GM12878 (cell line): ENCODE data around the gene KLHL24. TPM values are rescaled to one million over a fixed set of nuclear protein-coding genes. Genes with fewer than 3 reads are reported as not detected.

ENCODE experiments used
- ATAC-seq: fragments of 200-7000 bp; cut with Tn5 transposase; 3 replicates; pipeline ENCODE4 v1.9.1; 2020; ENCODE audit warnings: mild to moderate bottlenecking, moderate library complexity
- BruUV-seq: library from RNA; stranded (reverse); fragments of 400-500 nt; replicated peaks from 2 replicates; lab custom pipeline; 2021; lab: Mats Ljungman, UMichigan
- CTCF ChIA-PET: fragments of 300-600 bp; sonication (Branson Sonifier 250); formaldehyde crosslinking; extraction: SDS; loops from one replicate; lab custom pipeline; 2021; ENCODE audit warnings: inconsistent platforms; lab: Yijun Ruan, JAX
- POLR2A ChIA-PET: fragments of 350-600 bp; formaldehyde crosslinking; extraction: SDS; loops from one replicate; lab custom pipeline; 2021; ENCODE audit warnings: inconsistent platforms; lab: Charles Lee
- RAD21 ChIA-PET: fragments of 300-600 bp; sonication (Branson Sonifier 250); formaldehyde crosslinking; loops from one replicate; lab custom pipeline; 2023; ENCODE audit warnings: antibody characterized with exemption; ENCODE audit not compliant: unreplicated experiment; lab: Charles Lee
- SMC1A ChIA-PET: fragments of 300-600 bp; sonication (Branson Sonifier 250); formaldehyde crosslinking; loops from one replicate; lab custom pipeline; 2023; ENCODE audit not compliant: unreplicated experiment, uncharacterized antibody; lab: Charles Lee
- DNase-seq: peaks from one replicate; pipeline ENCODE4 v3.0.0-alpha.2; 2011; ENCODE audit warnings: low read depth, low spot score
- FAIRE-seq: peaks from 3 replicates; lab custom pipeline; 2011; peaks lifted over from hg19 to GRCh38; lab: Jason Lieb, UNC
- H2AFZ ChIP-seq: 2 replicates; pipeline ENCODE4 v1.6.0; 2011; ENCODE audit warnings: low read depth, low read length, control low read depth; ENCODE audit not compliant: control insufficient read depth
- H3K27ac ChIP-seq: 2 replicates; pipeline ENCODE4 v1.5.1; 2011; ENCODE audit warnings: control low read depth; ENCODE audit not compliant: control insufficient read depth, insufficient read depth
- H3K27me3 ChIP-seq, 2 experiments: replicated peaks in 1 of 2; 2 replicates each; pipeline versions ENCODE4 v1.6.0 to v1.6.1; 2011; ENCODE audit warnings: low read length in 1 of 2; ENCODE audit not compliant: control insufficient read depth in 2 of 2, insufficient read depth in 2 of 2
- H3K36me3 ChIP-seq, 2 experiments: 2 replicates each; pipeline ENCODE4 v1.5.1; 2011; ENCODE audit warnings: low read length in 1 of 2; ENCODE audit not compliant: control insufficient read depth in 2 of 2, insufficient read depth in 2 of 2
- H3K4me1 ChIP-seq: 2 replicates; pipeline ENCODE4 v1.6.1; 2011; ENCODE audit warnings: mild to moderate bottlenecking, low read length, moderate library complexity, mixed read lengths; ENCODE audit not compliant: control insufficient read depth, insufficient read depth
- H3K4me2 ChIP-seq: 2 replicates; pipeline ENCODE4 v1.6.0; 2011; ENCODE audit warnings: control low read depth; ENCODE audit not compliant: control insufficient read depth, insufficient read depth
- H3K4me3 ChIP-seq: fragments of 200-600 bp; sonication (generic); 2 replicates; pipeline ENCODE4 v1.5.1; 2016
- H3K79me2 ChIP-seq: 2 replicates; pipeline ENCODE4 v1.6.0; 2011; ENCODE audit warnings: low read length; ENCODE audit not compliant: control insufficient read depth, insufficient read depth
- H3K9ac ChIP-seq: 2 replicates; pipeline ENCODE4 v1.8.0; 2011; ENCODE audit warnings: low read length, control low read depth, mixed read lengths; ENCODE audit not compliant: control insufficient read depth, insufficient read depth
- H3K9me3 ChIP-seq: replicated peaks from 3 replicates; pipeline ENCODE4 v1.5.1; 2011; ENCODE audit warnings: mild to moderate bottlenecking, low read length; ENCODE audit not compliant: control insufficient read depth, insufficient read depth
- H4K20me1 ChIP-seq: 2 replicates; pipeline ENCODE4 v1.6.0; 2011; ENCODE audit not compliant: control insufficient read depth, insufficient read depth
- ATF3 ChIP-seq: IDR thresholded peaks from 2 replicates; pipeline ENCODE4 v1.6.1; 2011; ENCODE audit warnings: low read depth, mild to moderate bottlenecking, low read length, moderate library complexity, borderline replicate concordance; ENCODE audit errors: extremely low read depth
- CREB1 ChIP-seq: IDR thresholded peaks from 2 replicates; pipeline ENCODE4 v1.6.1; 2012; ENCODE audit warnings: low read depth, mild to moderate bottlenecking, inconsistent platforms
- EED ChIP-seq: sonication (generic); IDR thresholded peaks from 2 replicates; pipeline ENCODE4 v1.6.1; 2016; ENCODE audit warnings: antibody characterized with exemption, low read depth
- FOS ChIP-seq: IDR thresholded peaks from 3 replicates; pipeline ENCODE4 v1.6.1; 2011; ENCODE audit warnings: borderline replicate concordance; ENCODE audit not compliant: insufficient read length; ENCODE audit errors: extremely low read depth
- GATAD2B ChIP-seq: fragments of 450-650 bp; conservative IDR thresholded peaks from 2 replicates; pipeline ENCODE4 v1.6.1; 2017; ENCODE audit warnings: low read depth, mild to moderate bottlenecking, moderate library complexity
- LARP7 ChIP-seq: fragments of 450-650 bp; IDR thresholded peaks from 2 replicates; pipeline ENCODE4 v1.6.1; 2017; ENCODE audit warnings: mild to moderate bottlenecking
- MEF2A ChIP-seq: IDR thresholded peaks from 2 replicates; pipeline ENCODE4 v1.6.1; 2011; ENCODE audit warnings: low read depth, mild to moderate bottlenecking, low read length, moderate library complexity; ENCODE audit not compliant: insufficient read depth
- MYB ChIP-seq: fragments of 150-350 bp; IDR thresholded peaks from 2 replicates; pipeline ENCODE4 v1.6.1; 2014; ENCODE audit warnings: mild to moderate bottlenecking, low read depth, low read length, borderline replicate concordance
- NRF1 ChIP-seq: conservative IDR thresholded peaks from 2 replicates; pipeline ENCODE4 v1.6.1; 2011; ENCODE audit warnings: mild to moderate bottlenecking, low read depth, low read length, improper control_type of control experiment
- PAX8 ChIP-seq: fragments of 450-650 bp; IDR thresholded peaks from 2 replicates; pipeline ENCODE4 v1.6.1; 2017; ENCODE audit warnings: mild to moderate bottlenecking, moderate library complexity
- SMC3 ChIP-seq: IDR thresholded peaks from 2 replicates; pipeline ENCODE4 v1.6.1; 2011; ENCODE audit warnings: low read length, improper control_type of control experiment, borderline replicate concordance
- SUPT20H ChIP-seq: IDR thresholded peaks from 2 replicates; pipeline ENCODE4 v1.6.1; 2011; ENCODE audit warnings: low read depth, mild to moderate bottlenecking, low read length, moderate library complexity, borderline replicate concordance; ENCODE audit not compliant: control insufficient read depth
- SUZ12 ChIP-seq: fragments of 200-600 bp; sonication (generic); IDR thresholded peaks from one replicate; pipeline ENCODE4 v1.6.1; 2018; ENCODE audit warnings: antibody characterized with exemption, mild to moderate bottlenecking; ENCODE audit not compliant: unreplicated experiment
- TBL1XR1 ChIP-seq: IDR thresholded peaks from 2 replicates; pipeline ENCODE4 v1.6.1; 2012; ENCODE audit warnings: low read depth, low read length, improper control_type of control experiment
- ZBTB4 ChIP-seq: fragments of 450-650 bp; formaldehyde crosslinking; IDR thresholded peaks from 2 replicates; pipeline ENCODE4 v1.4.0; 2022; ENCODE audit warnings: mild to moderate bottlenecking, moderate library complexity
- ZNF207 ChIP-seq: fragments of 450-650 bp; IDR thresholded peaks from 2 replicates; pipeline ENCODE4 v1.6.1; 2014; ENCODE audit warnings: antibody characterized with exemption, mild to moderate bottlenecking, borderline replicate concordance
- ZNF622 ChIP-seq: fragments of 450-650 bp; IDR thresholded peaks from 2 replicates; pipeline ENCODE4 v1.6.1; 2017; ENCODE audit warnings: mild to moderate bottlenecking, inconsistent platforms
- ZZZ3 ChIP-seq: IDR thresholded peaks from 2 replicates; pipeline ENCODE4 v1.6.1; 2011; ENCODE audit warnings: low read depth; ENCODE audit not compliant: control insufficient read depth, insufficient read length
- WGBS: methylation state at CpG from one replicate; pipeline ENCODE4 v1.1.6; 2016; ENCODE audit warnings: low lambda C conversion rate; ENCODE audit not compliant: insufficient replicate concordance, insufficient coverage; ENCODE audit errors: missing lambda C conversion rate; 5-methylcytosine and 5-hydroxymethylcytosine counted together
- in situ Hi-C: fragments of 300-500 bp; cut with MboI; formaldehyde crosslinking; loops from 9 replicates; pipeline ENCODE4 v1.14.3; 2018; ENCODE audit warnings: mixed read lengths
- intact Hi-C: fragments of 100-400 bp; cut with micrococcal nuclease; formaldehyde crosslinking; loops from one replicate; pipeline ENCODE4 v1.14.2; 2022; ENCODE audit not compliant: unreplicated experiment
- polyA plus RNA-seq, 11 experiments: library from polyadenylated mRNA; depleted of rRNA in 4 of 11; unstranded in 6 of 11; stranded (reverse) in 5 of 11; fragments of >200 nt; fragmentation: Nextera tagmentation in 4 of 11; fragmentation: Illumina TruSeq in 1 of 11; extraction: Ambion mirVana in 4 of 11; extraction: Trizol in 1 of 11; gene quantifications; 1 replicate in 1 of 11; 2 replicates in 10 of 11; pipeline versions ENCODE4 v1.2.1 to v1.2.3, GENCODE V29; 2011 to 2016; ENCODE audit warnings: inconsistent platforms in 2 of 11, missing spikeins in 2 of 11, low read depth in 1 of 11
- total RNA-seq, 4 experiments: library from RNA; depleted of rRNA in 3 of 4; stranded (reverse); fragments of >200 nt in 3 of 4; fragmentation: Illumina TruSeq in 1 of 4; extraction: Trizol in 1 of 4; gene quantifications; 2 replicates each; pipeline versions ENCODE4 v1.2.1 to v1.2.3, GENCODE V29; 2013 to 2021

Gene KLHL24
- total and polyA plus RNA-seq, 10 of the 15 experiments (the other 5 are each of a cell fraction or from before 2014, with no cell fraction given) = 0.91 to 24.3 (median 5.3) TPM

- no peak for TF ChIP-seq NRF1
- no peak for TF ChIP-seq GATAD2B
- no peak for TF ChIP-seq EED
- TF ChIP-seq SUZ12 = no peak
- no peak for TF ChIP-seq FOS
- no peak for TF ChIP-seq ZZZ3
- TF ChIP-seq ZBTB4 (CRISPR knock-in tag) = no peak
- no peak for TF ChIP-seq ATF3
- TF ChIP-seq SUPT20H = no peak
- no peak for TF ChIP-seq MYB
- no peak for TF ChIP-seq TBL1XR1
- TF ChIP-seq CREB1 = no peak
- TF ChIP-seq SMC3 = no peak
- TF ChIP-seq ZNF207 = no peak
- TF ChIP-seq MEF2A = no peak
- no peak for TF ChIP-seq PAX8
- TF ChIP-seq ZNF622 = no peak
- TF ChIP-seq LARP7 = no peak
- intact Hi-C loops = no loop called here
- 98% methylated on average over 2 of the region's 2 CpGs for WGBS
- in situ Hi-C loops = no loop called here
- ChIA-PET POLR2A (no interaction called here), CTCF (no interaction called here), RAD21 (no interaction called here), SMC1A (no interaction called here)
- Histone ChIP-seq H3K36me3 (peaks cover 13 to 28% of the 10 kb centered on the region in 2 experiments), H3K9ac (no peak overlapping the region), H3K4me2 (no peak overlapping the region), H3K27me3 (no peaks in the 10 kb centered on the region), H3K79me2 (no peaks in the 10 kb centered on the region), H4K20me1 (no peaks in the 10 kb centered on the region), H3K9me3 (no peaks in the 10 kb centered on the region), H3K4me1 (no peaks in the 10 kb centered on the region), H2AFZ (no peak overlapping the region), H3K4me3 (no peak overlapping the region), H3K27ac (no peak overlapping the region)
- FAIRE-seq = no peak
- no peak for ATAC-seq
- no peak for DNase-seq
- BruUV-seq = TSS peak; percentile 27
These were observed 94.9 kb downstream of the KLHL24 start for GRCh38 chr3:183730361-183730760.
